Esophagus squamous epithelium (tissue), 5 donors: Measurements from ENCODE around the gene ZNF830. TPM values are rescaled to one million over a fixed set of nuclear protein-coding genes. Genes with fewer than 3 reads are reported as not detected.
A peak's percentile ranks its signal among the peaks of the same experiment; 100 is the strongest.

ENCODE experiments used
- DNase-seq: peaks from one replicate; lab custom pipeline; 2025; lab: John Stamatoyannopoulos, UW
- H3K27ac ChIP-seq, 4 donors: fragments of 200-600 bp; sonication (generic); one replicate each; pipeline ENCODE4 v1.5.1; 2016 to 2019; ENCODE audit warnings: mild to moderate bottlenecking in 1 of 4
- H3K27me3 ChIP-seq, 4 donors: fragments of 200-600 bp; sonication (generic); 1 replicate in 3 of 4; 2 replicates in 1 of 4; pipeline versions ENCODE4 v1.5.1 to v1.6.0; 2017 to 2021; ENCODE audit warnings: antibody characterized with exemption in 1 of 4
- H3K36me3 ChIP-seq, 3 donors: fragments of 200-600 bp; sonication (generic); one replicate each; pipeline ENCODE4 v1.5.1; 2016 to 2019
- H3K4me1 ChIP-seq, 3 donors: fragments of 200-600 bp; sonication (generic); one replicate each; pipeline ENCODE4 v1.5.1; 2017 to 2019
- H3K4me3 ChIP-seq, 4 donors: fragments of 200-600 bp; sonication (generic); 1 replicate in 3 of 4; 2 replicates in 1 of 4; pipeline ENCODE4 v1.5.1; 2016 to 2019; ENCODE audit warnings: mild to moderate bottlenecking in 2 of 4, moderate library complexity in 1 of 4
- H3K9me3 ChIP-seq, 3 donors: fragments of 200-600 bp; sonication (generic); one replicate each; pipeline ENCODE4 v1.5.1; 2016 to 2019
- POLR2A ChIP-seq, 4 donors: fragments of 450-650 bp; IDR thresholded peaks; one replicate each; pipeline ENCODE4 v1.6.1; 2017; ENCODE audit warnings: antibody characterized with exemption in 4 of 4, mild to moderate bottlenecking in 4 of 4, moderate library complexity in 3 of 4
- WGBS, 2 donors: methylation state at CpG; one replicate each; pipeline ENCODE4 v1.1.5; 2018; 5-methylcytosine and 5-hydroxymethylcytosine counted together
- intact Hi-C: fragments of 100-400 bp; cut with DNase I; formaldehyde crosslinking; loops from one replicate; pipeline ENCODE4 v1.15.0; 2022
- total RNA-seq, 4 donors: library from RNA; depleted of rRNA; stranded (reverse); fragments of >200 nt; gene quantifications; one replicate each; pipeline ENCODE4 v1.1.0, GENCODE V29; 2016
- TF ChIP-seq, protein P1 (sequence below), 6 experiments: fragments of 450-650 bp in 4 of 6; fragments of 200-600 bp in 2 of 6; sonication (generic) in 2 of 6; IDR thresholded peaks; one replicate each; pipeline ENCODE4 v1.5.1; 2016 to 2019; ENCODE audit warnings: antibody characterized with exemption in 6 of 6, mild to moderate bottlenecking in 4 of 6, moderate library complexity in 4 of 6
- donor health status: DM: yes; HTN: yes; CAD: no.

The ZNF830 gene
- total RNA-seq, 4 donors from 2014 or later = 6.1 to 13.4 (median 9.2) TPM

DNA sequence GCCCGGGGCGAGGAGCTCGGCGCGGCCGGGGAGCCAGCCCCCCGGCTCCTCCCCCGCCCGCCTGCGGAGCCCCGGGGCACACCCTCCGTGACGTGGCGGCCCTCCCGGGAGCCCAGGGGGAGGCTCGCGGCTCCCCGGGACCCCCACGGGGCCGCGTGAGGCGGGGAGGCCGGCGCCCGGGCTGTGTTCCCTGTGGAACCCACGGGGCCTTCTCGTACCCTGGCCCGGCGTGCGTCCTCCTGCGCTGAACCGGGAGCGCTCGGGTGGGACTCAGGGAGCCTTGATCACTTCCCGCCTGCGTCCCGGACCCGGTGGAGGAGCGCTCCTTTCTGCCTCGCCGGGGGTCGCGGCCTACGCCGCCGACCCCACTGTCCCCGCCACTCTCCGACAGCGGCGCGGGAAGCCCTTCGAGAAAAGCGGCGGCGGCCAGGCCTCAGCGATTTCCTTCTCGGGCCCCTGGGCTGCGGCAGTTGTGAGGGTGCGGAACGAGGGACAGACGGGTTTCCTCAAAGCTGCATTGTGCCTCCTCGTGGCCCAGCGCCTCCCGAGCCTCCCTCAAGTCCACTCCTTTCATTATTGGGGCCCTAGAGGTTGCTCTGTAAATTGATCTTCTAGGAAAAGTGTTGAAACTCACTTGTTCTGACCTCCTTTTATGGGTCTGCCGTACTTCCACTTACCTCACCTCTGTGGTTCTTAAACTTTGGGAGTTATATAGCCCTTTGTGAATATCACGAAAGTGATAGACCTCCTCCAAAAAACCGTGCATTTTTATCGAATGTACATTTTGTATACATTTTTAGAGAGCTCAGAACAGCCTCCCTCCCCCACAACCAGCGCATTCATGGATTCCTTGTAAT is 19.6 kb downstream of the ZNF830 start:
- intact Hi-C loops = loop anchor here (5.0 kb wide), 1 partner anchor 106 kb away; no protein-coding TSS in a partner anchor
- Histone ChIP-seq H3K27ac (peak overlapping the region; percentile 99 to 100 (median 100)), H3K9me3 (no peaks in the 10 kb centered on the region), H3K4me3 (peak overlapping the region; percentile 90 to 98 (median 96)), H3K36me3 (peaks cover 0 to 25% (median 0%) of the 10 kb centered on the region in 3 donors), H3K4me1 (peaks cover 10 to 47% (median 11%) of the 10 kb centered on the region in 3 donors), H3K27me3 (no peaks in the 10 kb centered on the region)
- DNase-seq = peak; percentile 20
- WGBS, 2 donors = 4% methylated on average over 8 to 9 of the region's 69 CpGs
- TF ChIP-seq, protein P1, sequence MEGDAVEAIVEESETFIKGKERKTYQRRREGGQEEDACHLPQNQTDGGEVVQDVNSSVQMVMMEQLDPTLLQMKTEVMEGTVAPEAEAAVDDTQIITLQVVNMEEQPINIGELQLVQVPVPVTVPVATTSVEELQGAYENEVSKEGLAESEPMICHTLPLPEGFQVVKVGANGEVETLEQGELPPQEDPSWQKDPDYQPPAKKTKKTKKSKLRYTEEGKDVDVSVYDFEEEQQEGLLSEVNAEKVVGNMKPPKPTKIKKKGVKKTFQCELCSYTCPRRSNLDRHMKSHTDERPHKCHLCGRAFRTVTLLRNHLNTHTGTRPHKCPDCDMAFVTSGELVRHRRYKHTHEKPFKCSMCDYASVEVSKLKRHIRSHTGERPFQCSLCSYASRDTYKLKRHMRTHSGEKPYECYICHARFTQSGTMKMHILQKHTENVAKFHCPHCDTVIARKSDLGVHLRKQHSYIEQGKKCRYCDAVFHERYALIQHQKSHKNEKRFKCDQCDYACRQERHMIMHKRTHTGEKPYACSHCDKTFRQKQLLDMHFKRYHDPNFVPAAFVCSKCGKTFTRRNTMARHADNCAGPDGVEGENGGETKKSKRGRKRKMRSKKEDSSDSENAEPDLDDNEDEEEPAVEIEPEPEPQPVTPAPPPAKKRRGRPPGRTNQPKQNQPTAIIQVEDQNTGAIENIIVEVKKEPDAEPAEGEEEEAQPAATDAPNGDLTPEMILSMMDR (IDR thresholded peaks at IDR 0.05) = peak in 4 of 6 experiments; percentile 30 to 44 (median 44)
- TF ChIP-seq POLR2A (IDR thresholded peaks at IDR 0.05) = peak in 2 of 4 donors; percentile 46 to 60

DNA sequence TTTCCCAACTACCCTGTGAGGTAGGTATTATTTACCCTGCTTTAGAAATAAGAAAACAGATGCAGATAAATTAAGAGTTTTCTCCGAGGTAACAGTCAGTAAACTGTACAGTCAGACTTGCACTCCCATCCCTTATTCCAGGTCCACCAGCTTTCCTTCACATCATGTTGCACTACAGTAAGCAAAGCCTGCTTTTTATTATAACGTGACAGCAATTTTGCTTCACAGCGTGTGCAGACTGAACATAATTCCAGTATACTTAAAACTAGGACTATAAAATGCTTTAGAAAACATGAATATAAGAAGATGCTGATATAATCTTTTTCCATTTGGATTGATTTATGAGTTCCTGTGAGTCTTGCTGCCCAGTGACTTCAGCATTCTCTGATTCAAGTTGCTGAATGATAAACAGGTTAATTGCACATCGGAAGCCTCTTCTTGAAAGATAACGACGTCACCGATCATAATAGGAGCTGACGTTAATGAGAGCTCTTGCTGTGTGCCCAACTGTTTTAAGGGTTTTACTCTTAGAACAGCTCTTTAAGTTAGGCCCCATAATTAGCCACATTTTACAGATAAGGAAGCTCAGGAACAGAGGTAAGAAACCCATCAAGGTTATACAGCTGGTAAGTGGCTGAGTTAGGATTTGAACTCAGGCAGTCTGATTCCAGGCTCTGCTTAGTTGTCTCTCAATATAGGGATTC is 20.4 kb downstream of the ZNF830 start:
- peak overlapping the region; percentile 90 to 98 (median 96) for H3K4me3 ChIP-seq
- no peak for TF ChIP-seq POLR2A (IDR thresholded peaks at IDR 0.05)
- TF ChIP-seq, protein P1 (IDR thresholded peaks at IDR 0.05) = no peak
- no peaks in the 10 kb centered on the region for H3K9me3 ChIP-seq
- peaks cover 10 to 47% (median 11%) of the 10 kb centered on the region in 3 donors for H3K4me1 ChIP-seq
- no peaks in the 10 kb centered on the region for H3K27me3 ChIP-seq
- peak overlapping the region; percentile 99 to 100 (median 100) for H3K27ac ChIP-seq
- WGBS, 2 donors = 17 to 22% methylated on average over 8 of the region's 8 CpGs
- intact Hi-C loops = loop anchor here (5.0 kb wide), 1 partner anchor 106 kb away; no protein-coding TSS in a partner anchor
- no peak for DNase-seq
- peaks cover 0 to 33% (median 0%) of the 10 kb centered on the region in 3 donors for H3K36me3 ChIP-seq

- Histone ChIP-seq H3K4me3 (no peak overlapping the region), H3K27me3 (no peaks in the 10 kb centered on the region), H3K9me3 (no peaks in the 10 kb centered on the region), H3K27ac (no peak overlapping the region), H3K36me3 (peaks cover 12 to 87% (median 16%) of the 10 kb centered on the region in 3 donors), H3K4me1 (peaks cover 0 to 24% (median 2%) of the 10 kb centered on the region in 3 donors)
- intact Hi-C loops = no loop called here
- no peak for TF ChIP-seq POLR2A (IDR thresholded peaks at IDR 0.05)
- TF ChIP-seq, protein P1 (IDR thresholded peaks at IDR 0.05) = no peak
- no peak for DNase-seq
- WGBS, 2 donors = 86 to 93% methylated on average over 2 of the region's 2 CpGs
Observed at GRCh38 chr17:34987232-34987631, 25.9 kb downstream of the ZNF830 start.

GRCh38 chr17:34988644-34989043 is 27.3 kb downstream of the ZNF830 start:
- Histone ChIP-seq H3K4me1 (peaks cover 0 to 11% (median 0%) of the 10 kb centered on the region in 3 donors), H3K27me3 (no peaks in the 10 kb centered on the region), H3K9me3 (no peaks in the 10 kb centered on the region), H3K27ac (no peak overlapping the region), H3K36me3 (peaks cover 16 to 94% (median 21%) of the 10 kb centered on the region in 3 donors), H3K4me3 (no peak overlapping the region)
- intact Hi-C loops = no loop called here
- TF ChIP-seq, protein P1 (IDR thresholded peaks at IDR 0.05) = no peak
- TF ChIP-seq POLR2A (IDR thresholded peaks at IDR 0.05) = no peak
- WGBS, 2 donors = 74 to 86% methylated on average over 2 of the region's 2 CpGs
- DNase-seq = no peak
